Brain microvascular endothelial cell (primary cell): ENCODE data around the gene CADM4.

Source experiments
- DNase-seq: peaks from one replicate; pipeline ENCODE4 v3.0.0-alpha.2; 2020
- H3K27ac ChIP-seq: fragments of 250-450 bp; sonication (Bioruptor Pico); 2 replicates; pipeline ENCODE4 v1.5.1; 2020; ENCODE audit warnings: mild to moderate bottlenecking, moderate library complexity
- H3K27me3 ChIP-seq: fragments of 250-450 bp; sonication (Bioruptor Pico); replicated peaks from 2 replicates; pipeline ENCODE4 v1.5.1; 2020; ENCODE audit warnings: mild to moderate bottlenecking
- H3K36me3 ChIP-seq: fragments of 250-450 bp; sonication (Bioruptor Pico); replicated peaks from 2 replicates; pipeline ENCODE4 v1.5.1; 2020; ENCODE audit warnings: mild to moderate bottlenecking
- H3K4me3 ChIP-seq: 2 replicates; pipeline ENCODE4 v1.5.1; 2011; ENCODE audit warnings: low read depth, mild to moderate bottlenecking, control low read depth, low read length, moderate library complexity
- in situ Hi-C: cut with HindIII; loops from 2 replicates; pipeline ENCODE4 v1.10.0; 2017; ENCODE audit warnings: low sequenced_read_pairs, low pct_ligation_motif_present
- TF ChIP-seq, protein P1 (sequence below): IDR thresholded peaks from 2 replicates; pipeline ENCODE4 v1.5.1; 2011; ENCODE audit warnings: low read depth, mild to moderate bottlenecking, moderate library complexity, low read length, control low read depth, inconsistent platforms; ENCODE audit errors: missing control alignments

The CADM4 gene

DNA sequence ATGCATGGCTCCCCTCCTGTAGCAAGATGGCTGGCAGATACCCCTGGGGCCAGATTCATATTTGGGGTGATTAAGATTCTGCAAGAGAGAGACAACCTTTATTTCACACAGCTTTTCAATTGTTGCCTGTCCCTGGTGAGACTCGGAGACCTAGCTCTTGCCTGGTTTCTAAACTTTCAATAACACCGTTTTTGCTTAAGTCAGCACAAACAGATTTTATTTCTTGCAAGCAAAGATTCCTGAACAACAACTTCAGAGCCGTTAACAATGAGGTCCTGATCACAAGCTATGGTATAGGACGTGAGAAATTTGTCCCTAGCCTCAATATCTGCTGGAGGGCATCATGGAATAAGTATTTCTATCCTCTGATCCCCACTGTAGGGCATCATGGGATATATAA lies 2.9 kb upstream of the CADM4 start:
- H3K36me3 ChIP-seq: peaks cover 15% of the 10 kb centered on the region
- H3K27me3 ChIP-seq: peaks cover 7% of the 10 kb centered on the region
- TF ChIP-seq, protein P1, sequence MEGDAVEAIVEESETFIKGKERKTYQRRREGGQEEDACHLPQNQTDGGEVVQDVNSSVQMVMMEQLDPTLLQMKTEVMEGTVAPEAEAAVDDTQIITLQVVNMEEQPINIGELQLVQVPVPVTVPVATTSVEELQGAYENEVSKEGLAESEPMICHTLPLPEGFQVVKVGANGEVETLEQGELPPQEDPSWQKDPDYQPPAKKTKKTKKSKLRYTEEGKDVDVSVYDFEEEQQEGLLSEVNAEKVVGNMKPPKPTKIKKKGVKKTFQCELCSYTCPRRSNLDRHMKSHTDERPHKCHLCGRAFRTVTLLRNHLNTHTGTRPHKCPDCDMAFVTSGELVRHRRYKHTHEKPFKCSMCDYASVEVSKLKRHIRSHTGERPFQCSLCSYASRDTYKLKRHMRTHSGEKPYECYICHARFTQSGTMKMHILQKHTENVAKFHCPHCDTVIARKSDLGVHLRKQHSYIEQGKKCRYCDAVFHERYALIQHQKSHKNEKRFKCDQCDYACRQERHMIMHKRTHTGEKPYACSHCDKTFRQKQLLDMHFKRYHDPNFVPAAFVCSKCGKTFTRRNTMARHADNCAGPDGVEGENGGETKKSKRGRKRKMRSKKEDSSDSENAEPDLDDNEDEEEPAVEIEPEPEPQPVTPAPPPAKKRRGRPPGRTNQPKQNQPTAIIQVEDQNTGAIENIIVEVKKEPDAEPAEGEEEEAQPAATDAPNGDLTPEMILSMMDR: no peak
- no peak for DNase-seq
- no peak overlapping the region for H3K4me3 ChIP-seq
- no peak overlapping the region for H3K27ac ChIP-seq
- in situ Hi-C loops: no loop called here

DNA sequence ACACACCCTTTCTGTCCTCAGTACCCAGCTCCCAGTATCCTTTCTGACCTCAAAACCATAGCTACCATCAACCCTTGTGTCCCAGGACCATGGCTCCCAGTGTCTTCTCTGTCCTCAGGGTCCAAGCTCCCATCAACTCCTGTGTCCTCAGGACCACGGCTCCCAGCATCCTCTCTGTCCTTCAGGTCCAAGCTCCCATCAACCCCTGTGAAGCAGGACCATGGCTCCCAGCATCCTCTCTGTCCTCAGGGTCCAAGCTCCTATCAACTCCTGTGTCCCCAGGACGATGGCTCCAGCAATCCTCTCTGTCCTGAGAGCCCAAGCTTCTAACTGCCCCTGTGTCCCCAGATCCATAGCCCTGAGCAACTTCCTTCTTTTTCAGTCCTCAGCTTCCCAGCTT lies 1.7 kb upstream of the CADM4 start:
- no peak overlapping the region for H3K4me3 ChIP-seq
- TF ChIP-seq, protein P1: no peak
- DNase-seq: no peak
- H3K27ac ChIP-seq: no peak overlapping the region
- H3K27me3 ChIP-seq: peaks cover 7% of the 10 kb centered on the region
- peaks cover 5% of the 10 kb centered on the region for H3K36me3 ChIP-seq
- in situ Hi-C loops: no loop called here

DNA sequence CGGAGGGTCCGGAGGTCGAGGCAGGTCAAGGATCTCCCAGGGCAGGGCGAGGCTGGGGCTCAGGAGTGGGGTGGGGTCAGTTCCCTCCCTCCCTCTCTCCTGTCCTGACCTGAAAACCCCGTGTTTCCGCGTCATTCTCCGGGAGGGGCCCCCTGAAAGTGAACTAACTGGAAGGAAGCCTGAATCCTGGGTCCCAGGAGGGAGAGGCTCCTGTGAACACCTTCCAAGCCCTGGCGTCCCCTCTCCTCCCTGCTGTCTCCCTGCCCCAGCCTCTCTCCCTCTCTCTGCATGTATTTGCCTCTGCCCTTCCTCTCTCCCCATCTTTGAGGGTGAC lies 741 bp upstream of the CADM4 start:
- no peak overlapping the region for H3K4me3 ChIP-seq
- in situ Hi-C loops: no loop called here

DNA sequence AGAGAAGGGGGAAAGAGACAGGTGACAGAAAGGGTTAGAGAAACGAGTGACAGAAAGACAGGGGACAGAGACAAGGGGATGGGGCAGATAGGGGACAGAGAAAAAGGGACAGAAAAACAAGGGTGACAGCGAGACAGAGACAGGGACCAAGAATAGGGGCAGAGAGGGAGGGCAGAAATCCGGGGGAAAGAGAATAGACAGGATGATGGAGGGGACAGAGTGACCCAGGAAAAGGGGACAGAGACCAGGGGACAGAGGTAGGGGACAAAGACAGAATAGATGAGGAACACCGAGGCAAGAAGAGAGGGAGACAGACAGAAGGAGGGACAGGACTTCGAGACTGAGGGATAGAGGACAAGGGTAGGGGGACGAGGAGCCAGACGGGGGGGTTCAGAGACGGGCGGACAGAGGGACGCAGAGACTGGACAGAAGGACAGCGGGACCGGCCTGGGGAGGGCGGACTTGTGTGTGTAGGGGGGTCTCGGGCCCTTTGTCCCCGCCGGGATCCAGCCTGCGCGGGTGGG lies 593 bp downstream of the CADM4 start:
- H3K27ac ChIP-seq: no peak overlapping the region
- no peak for DNase-seq
- H3K27me3 ChIP-seq: peaks cover 7% of the 10 kb centered on the region
- TF ChIP-seq, protein P1: no peak
- no peaks in the 10 kb centered on the region for H3K36me3 ChIP-seq
- H3K4me3 ChIP-seq: peak overlapping the region; percentile 24
- in situ Hi-C loops: no loop called here

More for the DNA sequence above, 741 bp upstream of the CADM4 start:
- TF ChIP-seq, protein P1: no peak
- Histone ChIP-seq H3K27me3 (peaks cover 7% of the 10 kb centered on the region), H3K27ac (no peak overlapping the region), H3K36me3 (no peaks in the 10 kb centered on the region)
- no peak for DNase-seq

DNA sequence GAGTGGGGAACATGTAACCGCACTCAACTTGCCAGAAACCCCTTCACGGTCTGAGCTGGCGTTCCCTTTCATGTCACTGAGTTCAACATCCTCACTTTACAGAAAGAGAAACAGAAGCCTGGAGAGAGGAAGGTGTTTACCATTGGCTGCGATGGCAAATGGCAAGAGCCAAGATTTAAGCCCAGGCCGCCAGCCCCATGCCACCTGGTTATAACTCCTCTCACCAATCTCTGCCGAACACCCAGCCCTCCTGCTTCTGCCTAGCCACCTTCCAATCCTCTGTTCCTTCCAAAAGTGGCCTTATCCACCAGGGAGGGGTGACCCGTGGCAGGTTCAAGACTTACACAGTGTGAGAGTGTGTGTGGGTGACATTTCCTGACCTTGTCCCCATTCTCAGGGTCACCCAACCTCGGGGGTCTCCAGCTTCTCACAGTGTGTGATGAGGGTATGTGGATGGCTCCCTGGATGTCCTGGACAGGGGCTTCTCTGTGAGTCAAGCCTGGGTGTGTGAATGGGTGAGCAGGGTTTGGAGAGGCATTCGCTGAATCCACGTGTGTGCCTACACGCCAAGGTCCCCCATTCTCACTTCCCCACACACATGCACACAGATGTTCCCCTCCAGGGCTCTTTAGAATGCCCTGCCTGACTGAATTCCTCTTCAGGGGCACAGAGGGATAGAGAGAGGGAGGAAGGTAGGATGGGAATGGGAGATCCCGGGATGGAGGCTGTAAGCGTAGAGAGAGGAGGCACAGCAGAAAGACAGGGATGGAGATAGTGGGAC lies 1.2 kb downstream of the CADM4 start:
- DNase-seq: no peak
- in situ Hi-C loops: no loop called here
- Histone ChIP-seq H3K36me3 (no peaks in the 10 kb centered on the region), H3K27ac (no peak overlapping the region), H3K27me3 (peaks cover 7% of the 10 kb centered on the region), H3K4me3 (no peak overlapping the region)
- TF ChIP-seq, protein P1: no peak
